Cardiac muscle cell (in vitro differentiated cells and primary cell): ENCODE measurements around the gene SUSD5. TPM values are rescaled to one million over a fixed set of nuclear protein-coding genes. Genes with fewer than 3 reads are reported as not detected.

Source experiments
- DNase-seq, 2 donors: peaks; one replicate each; pipeline versions ENCODE4 v3.0.0 to v3.0.0-alpha.2; 2010 to 2017; ENCODE audit warnings: low read depth in 1 of 2, low spot score in 1 of 2
- H3K27ac ChIP-seq: fragments of 200-600 bp; sonication (generic); 2 replicates; pipeline ENCODE4 v1.5.1; 2016
- H3K27me3 ChIP-seq: fragments of 200-600 bp; sonication (generic); 2 replicates; pipeline ENCODE4 v1.6.0; 2016; ENCODE audit warnings: control low read depth
- H3K36me3 ChIP-seq: fragments of 200-600 bp; sonication (generic); 2 replicates; pipeline ENCODE4 v1.5.1; 2016; ENCODE audit warnings: control low read depth
- H3K4me1 ChIP-seq: fragments of 200-600 bp; sonication (generic); 2 replicates; pipeline ENCODE4 v1.8.1; 2017; ENCODE audit warnings: low read depth, mild to moderate bottlenecking, mixed run types
- H3K4me3 ChIP-seq: fragments of 200-600 bp; sonication (generic); 2 replicates; pipeline ENCODE4 v1.5.1; 2016; ENCODE audit warnings: mild to moderate bottlenecking
- H3K9me3 ChIP-seq: fragments of 200-600 bp; sonication (generic); 2 replicates; pipeline ENCODE4 v1.5.1; 2017; ENCODE audit warnings: low read depth, mild to moderate bottlenecking, control low read depth
- CTCF ChIP-seq: IDR thresholded peaks from 2 replicates; pipeline ENCODE4 v1.5.1; 2012; ENCODE audit warnings: low read depth, mild to moderate bottlenecking, low read length
- polyA plus RNA-seq: library from polyadenylated mRNA; unstranded; fragments of >200 nt; fragmentation: Nextera tagmentation; extraction: Ambion mirVana; gene quantifications from 2 replicates; pipeline ENCODE4 v1.2.1, GENCODE V29; 2016
- total RNA-seq: library from RNA; depleted of rRNA; stranded (reverse); fragments of >200 nt; gene quantifications from 2 replicates; pipeline ENCODE4 v1.2.3, GENCODE V29; 2016

Gene SUSD5
- total and polyA plus RNA-seq, 2 experiments from 2014 or later = 4.3 to 11.0 TPM

GRCh38 chr3:33153782-33154181 lies 64.8 kb downstream of the SUSD5 start:
- H3K4me3 ChIP-seq = no peak overlapping the region
- no peak for TF ChIP-seq CTCF
- no peak overlapping the region for H3K27ac ChIP-seq
- H3K9me3 ChIP-seq = no peaks in the 10 kb centered on the region
- DNase-seq = no peak
- H3K4me1 ChIP-seq = no peaks in the 10 kb centered on the region
- no peaks in the 10 kb centered on the region for H3K27me3 ChIP-seq
- H3K36me3 ChIP-seq = no peaks in the 10 kb centered on the region

- H3K27me3 ChIP-seq = no peaks in the 10 kb centered on the region
- no peak for DNase-seq
- no peak overlapping the region for H3K27ac ChIP-seq
- no peak for TF ChIP-seq CTCF
- H3K4me3 ChIP-seq = no peak overlapping the region
- H3K4me1 ChIP-seq = no peaks in the 10 kb centered on the region
- no peaks in the 10 kb centered on the region for H3K36me3 ChIP-seq
- H3K9me3 ChIP-seq = no peaks in the 10 kb centered on the region
Measured at GRCh38 chr3:33152363-33153360, 65.9 kb downstream of the SUSD5 start.

GRCh38 chr3:33149342-33149741 lies 69.3 kb downstream of the SUSD5 start:
- no peaks in the 10 kb centered on the region for H3K9me3 ChIP-seq
- H3K27me3 ChIP-seq = no peaks in the 10 kb centered on the region
- no peak overlapping the region for H3K27ac ChIP-seq
- no peaks in the 10 kb centered on the region for H3K4me1 ChIP-seq
- no peak for DNase-seq
- no peak overlapping the region for H3K4me3 ChIP-seq
- TF ChIP-seq CTCF = no peak
- H3K36me3 ChIP-seq = no peaks in the 10 kb centered on the region

GRCh38 chr3:33146791-33147445 lies 71.7 kb downstream of the SUSD5 start:
- no peaks in the 10 kb centered on the region for H3K4me1 ChIP-seq
- peak in 1 of 2 donors; percentile 52 for DNase-seq
- no peak overlapping the region for H3K27ac ChIP-seq
- peaks cover 7% of the 10 kb centered on the region for H3K36me3 ChIP-seq
- no peaks in the 10 kb centered on the region for H3K9me3 ChIP-seq
- TF ChIP-seq CTCF = no peak
- H3K4me3 ChIP-seq = no peak overlapping the region
- H3K27me3 ChIP-seq = no peaks in the 10 kb centered on the region

- no peak for DNase-seq
- H3K36me3 ChIP-seq = peaks cover 7% of the 10 kb centered on the region
- H3K4me3 ChIP-seq = no peak overlapping the region
- no peak overlapping the region for H3K27ac ChIP-seq
- no peaks in the 10 kb centered on the region for H3K9me3 ChIP-seq
- no peaks in the 10 kb centered on the region for H3K27me3 ChIP-seq
- H3K4me1 ChIP-seq = no peaks in the 10 kb centered on the region
- no peak for TF ChIP-seq CTCF
Measured at GRCh38 chr3:33145901-33146580, 72.6 kb downstream of the SUSD5 start.
